ENCODE results near the gene ARHGAP22.

Gene ARHGAP22

GRCh38 chr10:48459270-48460150, 145.4 kb downstream of the ARHGAP22 start:
- DNase-seq: no peak

- DNase-seq: no peak
These were observed 146.2 kb downstream of the ARHGAP22 start for GRCh38 chr10:48458662-48459048.

GRCh38 chr10:48457949-48458661, 146.8 kb downstream of the ARHGAP22 start:
- DNase-seq: no peak

- DNase-seq: no peak
These were observed 147.8 kb downstream of the ARHGAP22 start for GRCh38 chr10:48456808-48457761.

GRCh38 chr10:48456361-48456804, 148.5 kb downstream of the ARHGAP22 start:
- DNase-seq: peak in 1 of 2 donors; percentile 46

- DNase-seq: no peak
These were observed 149.3 kb downstream of the ARHGAP22 start for GRCh38 chr10:48455392-48456151.

- no peak for DNase-seq
These were observed 149.8 kb downstream of the ARHGAP22 start for GRCh38 chr10:48455055-48455391.

- DNase-seq: no peak
These were observed 150.4 kb downstream of the ARHGAP22 start for GRCh38 chr10:48454302-48455054.

GRCh38 chr10:48453451-48454301, 151.2 kb downstream of the ARHGAP22 start:
- no peak for DNase-seq

GRCh38 chr10:48452879-48453412, 151.9 kb downstream of the ARHGAP22 start:
- no peak for DNase-seq

GRCh38 chr10:48451969-48452878, 152.6 kb downstream of the ARHGAP22 start:
- DNase-seq: no peak

- DNase-seq: no peak
These were observed 154.0 kb downstream of the ARHGAP22 start for GRCh38 chr10:48450741-48451466.

- no peak for DNase-seq
These were observed 154.6 kb downstream of the ARHGAP22 start for GRCh38 chr10:48450233-48450740.

GRCh38 chr10:48449501-48450232, 155.2 kb downstream of the ARHGAP22 start:
- no peak for DNase-seq

GRCh38 chr10:48448796-48449195, 156.1 kb downstream of the ARHGAP22 start:
- no peak for DNase-seq

GRCh38 chr10:48447356-48448215, 157.3 kb downstream of the ARHGAP22 start:
- DNase-seq: no peak
